Memory B cell (primary cell): ENCODE results near the gene ERG.

Source experiments
- ATAC-seq: fragments of 150-1000 bp; cut with Tn5 transposase; 2 replicates; pipeline ENCODE4 v1.10.0; 2021; ENCODE audit warnings: low read depth, mild to moderate bottlenecking, moderate library complexity
- DNase-seq, 2 donors: peaks; one replicate each; pipeline ENCODE4 v3.0.0; 2022; ENCODE audit warnings: low spot score in 2 of 2
- H3K27ac Mint-ChIP-seq: one replicate; pipeline ENCODE4 v1.8.0; 2022; ENCODE audit warnings: mild to moderate bottlenecking, moderate library complexity, mixed read lengths
- H3K27me3 Mint-ChIP-seq: one replicate; pipeline ENCODE4 v1.8.0; 2022; ENCODE audit warnings: mixed read lengths
- H3K36me3 Mint-ChIP-seq: one replicate; pipeline ENCODE4 v1.8.0; 2022; ENCODE audit warnings: mild to moderate bottlenecking, mixed read lengths
- H3K4me1 Mint-ChIP-seq: one replicate; pipeline ENCODE4 v1.8.0; 2022; ENCODE audit warnings: mixed read lengths
- H3K4me3 Mint-ChIP-seq: one replicate; pipeline ENCODE4 v1.8.0; 2022; ENCODE audit warnings: mild to moderate bottlenecking, moderate library complexity, mixed read lengths
- H3K9me3 Mint-ChIP-seq: one replicate; pipeline ENCODE4 v1.8.0; 2022; ENCODE audit warnings: mixed read lengths

The ERG gene

DNA sequence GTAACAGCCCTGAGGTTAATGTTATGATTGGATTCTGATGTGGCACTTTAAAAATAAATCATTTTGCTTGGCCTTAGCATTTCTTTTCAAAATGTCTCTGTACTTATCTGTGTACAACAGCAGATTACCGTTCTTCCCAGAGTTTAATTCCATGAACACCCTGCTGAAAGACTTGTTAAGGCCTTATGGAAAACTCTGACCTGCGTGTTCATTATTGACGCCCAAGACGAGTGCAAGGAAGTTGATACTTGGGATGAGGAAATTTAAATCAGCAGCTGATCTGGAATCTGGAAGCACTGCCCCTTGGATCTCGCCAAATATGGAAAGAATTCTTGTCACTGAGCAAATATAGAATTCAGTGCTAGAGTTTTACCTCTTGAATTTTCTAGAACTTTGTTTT, 6.7 kb downstream of the ERG start:
- Mint-ChIP-seq H3K27me3 (peaks cover 8% of the 10 kb centered on the region), H3K9me3 (no peaks in the 10 kb centered on the region), H3K27ac (no peak overlapping the region), H3K4me1 (no peaks in the 10 kb centered on the region), H3K36me3 (no peaks in the 10 kb centered on the region), H3K4me3 (no peak overlapping the region)
- ATAC-seq (no peak), DNase-seq (no peak)

DNA sequence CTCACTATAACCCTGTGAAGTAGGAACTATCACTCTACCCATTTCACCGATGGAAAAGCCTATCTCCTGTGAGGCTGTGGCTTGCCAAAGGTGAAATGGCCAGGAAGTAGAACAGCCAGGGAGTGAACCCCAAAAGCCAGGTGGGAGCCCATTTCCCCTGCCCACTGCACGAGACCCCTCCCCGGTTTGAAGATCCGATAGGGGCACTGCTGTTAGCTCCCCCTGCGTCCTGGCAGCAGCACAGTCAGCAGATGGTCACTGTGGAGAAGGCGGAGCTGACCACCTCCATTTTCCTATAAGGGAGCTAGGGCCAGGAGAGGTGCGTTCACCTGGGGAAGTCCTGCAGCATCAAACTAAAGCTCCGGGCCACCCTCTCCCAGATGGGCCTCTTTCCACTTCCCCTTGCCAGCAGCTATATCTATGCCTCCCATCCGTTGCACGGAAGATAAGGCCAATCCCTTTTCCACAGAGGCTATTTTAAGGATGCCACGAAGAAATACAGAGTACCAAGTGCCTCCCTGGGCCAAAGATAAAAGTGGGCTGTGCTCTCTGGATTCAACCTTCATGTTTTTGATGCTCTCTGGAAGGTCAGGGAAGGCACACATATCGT, 7.8 kb downstream of the ERG start:
- Mint-ChIP-seq H3K9me3 (no peaks in the 10 kb centered on the region), H3K4me1 (no peaks in the 10 kb centered on the region), H3K36me3 (no peaks in the 10 kb centered on the region), H3K4me3 (no peak overlapping the region), H3K27ac (no peak overlapping the region), H3K27me3 (peaks cover 8% of the 10 kb centered on the region)
- ATAC-seq (no peak), DNase-seq (no peak)

DNA sequence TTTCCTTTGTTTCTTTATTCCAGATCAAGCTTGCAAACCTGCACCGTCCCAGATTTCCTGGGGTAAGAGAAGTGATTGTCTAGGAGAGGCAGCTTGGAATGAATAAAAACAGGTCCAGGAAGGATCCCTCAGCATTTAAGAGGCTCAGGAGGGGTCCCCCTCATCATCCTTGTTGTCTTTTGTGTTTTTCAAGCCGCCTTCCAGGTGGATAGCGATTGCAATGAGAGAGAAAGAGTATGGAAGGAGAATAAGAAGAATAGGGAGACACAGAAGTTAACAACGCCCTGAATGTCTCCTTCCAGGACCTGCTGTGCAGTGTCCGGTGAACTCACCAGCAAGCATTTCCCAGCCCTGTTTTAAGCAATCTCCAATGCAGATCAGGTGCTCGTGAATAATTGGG, 8.5 kb downstream of the ERG start:
- H3K4me3 Mint-ChIP-seq, result no peak overlapping the region
- no peaks in the 10 kb centered on the region for H3K4me1 Mint-ChIP-seq
- no peak overlapping the region for H3K27ac Mint-ChIP-seq
- DNase-seq, result no peak
- no peaks in the 10 kb centered on the region for H3K36me3 Mint-ChIP-seq
- no peak for ATAC-seq
- H3K27me3 Mint-ChIP-seq, result peaks cover 7% of the 10 kb centered on the region
- no peaks in the 10 kb centered on the region for H3K9me3 Mint-ChIP-seq

DNA sequence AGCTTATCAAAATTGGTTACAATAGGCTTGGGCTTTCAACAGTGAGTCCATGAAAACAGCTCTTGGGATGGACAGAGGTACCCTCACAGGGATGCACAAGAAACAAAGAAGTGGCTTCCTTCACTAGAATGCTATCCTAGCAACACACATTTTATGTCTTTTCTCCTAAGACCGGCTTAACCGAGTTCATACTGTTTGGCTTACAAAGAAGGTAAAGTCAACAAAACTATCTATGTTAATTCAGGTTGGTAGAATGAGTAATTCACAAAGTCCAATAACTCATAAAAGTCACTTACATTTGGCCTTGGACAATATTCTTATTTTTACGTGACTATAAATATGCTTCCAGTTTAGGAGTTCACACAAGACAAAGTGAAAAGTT, 9.0 kb downstream of the ERG start:
- no peak for ATAC-seq
- peaks cover 7% of the 10 kb centered on the region for H3K27me3 Mint-ChIP-seq

DNA sequence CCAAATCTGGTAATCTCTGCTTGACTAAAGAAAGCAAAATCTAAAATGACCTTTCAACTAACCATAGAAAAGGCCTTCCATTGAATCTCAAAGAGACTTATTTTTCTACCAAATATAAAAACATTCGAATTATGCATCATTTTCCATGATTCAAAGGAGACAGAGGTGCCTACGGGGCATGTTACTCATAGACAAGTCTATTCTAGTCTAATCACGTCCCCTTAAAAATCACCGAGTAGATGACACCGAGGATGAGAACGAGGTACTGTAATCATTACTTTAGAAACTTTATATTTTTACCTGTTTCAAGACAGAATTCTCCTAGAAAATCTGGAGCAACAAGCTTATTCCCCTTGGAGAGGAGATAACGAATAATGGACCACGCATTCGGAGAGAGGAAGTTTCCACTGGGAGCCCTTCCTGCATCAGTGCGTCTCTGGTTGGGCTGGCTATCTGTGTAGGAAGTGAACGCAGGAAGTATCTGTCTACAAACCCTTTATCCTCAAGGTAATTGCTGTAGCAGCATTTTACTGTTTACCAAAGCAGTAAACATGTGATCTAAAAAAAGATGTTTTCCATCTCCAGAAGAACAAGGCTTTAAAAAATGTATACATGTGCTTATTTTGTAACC, 9.5 kb downstream of the ERG start:
- Mint-ChIP-seq H3K9me3 (no peaks in the 10 kb centered on the region), H3K27ac (no peak overlapping the region), H3K4me1 (no peaks in the 10 kb centered on the region), H3K4me3 (no peak overlapping the region), H3K27me3 (peaks cover 5% of the 10 kb centered on the region), H3K36me3 (no peaks in the 10 kb centered on the region)
- ATAC-seq (no peak), DNase-seq (no peak)

More for the DNA sequence above, 9.0 kb downstream of the ERG start:
- Mint-ChIP-seq H3K36me3 (no peaks in the 10 kb centered on the region), H3K4me3 (no peak overlapping the region), H3K9me3 (no peaks in the 10 kb centered on the region), H3K27ac (no peak overlapping the region), H3K4me1 (no peaks in the 10 kb centered on the region)
- no peak for DNase-seq

DNA sequence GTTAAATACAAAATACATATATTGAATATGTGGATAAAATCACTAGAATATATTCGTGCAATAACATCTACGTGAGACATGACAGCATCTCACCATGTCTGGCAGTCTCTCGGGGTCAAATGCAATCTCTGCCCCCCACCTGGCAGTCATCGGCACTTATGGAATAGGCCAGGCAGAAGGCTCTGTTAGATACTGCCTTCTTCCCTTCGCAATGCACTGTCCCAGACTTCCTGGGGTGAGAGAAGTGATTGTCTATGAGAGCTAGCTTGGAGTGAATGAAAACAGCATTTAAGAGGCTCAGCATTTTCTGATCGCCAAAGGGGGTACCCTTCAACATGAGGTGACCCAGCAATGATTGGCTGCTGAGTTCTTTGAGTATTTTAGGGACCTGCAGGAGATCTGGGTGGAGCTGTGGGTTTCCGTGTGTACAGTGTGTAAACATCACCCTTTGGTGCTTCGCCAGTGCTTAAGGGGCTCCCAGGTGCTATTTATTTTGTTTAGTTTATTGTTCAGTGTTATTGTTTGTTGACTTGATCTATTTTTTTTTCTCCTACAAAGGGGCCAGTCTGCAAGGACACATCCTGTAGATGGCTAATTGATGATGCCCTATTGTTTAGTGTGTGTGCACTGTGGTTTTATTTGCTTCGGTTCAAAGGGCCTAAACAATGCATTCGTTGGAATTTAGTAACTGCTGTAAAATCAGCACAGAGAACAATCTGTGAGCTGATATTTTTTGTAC, 10.2 kb downstream of the ERG start:
- no peaks in the 10 kb centered on the region for H3K4me1 Mint-ChIP-seq
- ATAC-seq, result no peak
- H3K36me3 Mint-ChIP-seq, result no peaks in the 10 kb centered on the region
- H3K9me3 Mint-ChIP-seq, result no peaks in the 10 kb centered on the region
- H3K4me3 Mint-ChIP-seq, result no peak overlapping the region
- DNase-seq, result no peak
- H3K27me3 Mint-ChIP-seq, result peaks cover 3% of the 10 kb centered on the region
- no peak overlapping the region for H3K27ac Mint-ChIP-seq

DNA sequence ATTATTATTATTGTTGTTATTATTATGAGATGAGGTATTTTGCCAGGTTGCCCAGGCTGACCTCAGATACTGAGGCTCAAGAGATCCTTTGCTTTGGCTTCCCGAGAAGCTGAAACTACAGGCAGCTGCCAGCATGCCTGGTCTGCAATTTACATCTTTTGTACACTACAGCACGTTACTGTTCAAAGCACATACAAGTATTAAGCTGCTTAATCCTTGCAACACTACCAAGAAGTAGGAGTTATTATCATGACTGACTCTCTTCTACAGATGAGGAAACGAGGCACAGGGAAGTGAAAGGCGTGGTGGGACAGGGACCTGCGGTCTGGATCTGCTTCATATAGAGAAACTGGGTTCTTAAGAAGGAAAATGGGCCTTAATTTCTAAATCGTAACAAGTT, 11.6 kb downstream of the ERG start:
- Mint-ChIP-seq H3K4me3 (no peak overlapping the region), H3K9me3 (no peaks in the 10 kb centered on the region), H3K27me3 (peaks cover 3% of the 10 kb centered on the region), H3K4me1 (no peaks in the 10 kb centered on the region), H3K36me3 (no peaks in the 10 kb centered on the region), H3K27ac (no peak overlapping the region)
- ATAC-seq (no peak), DNase-seq (no peak)

DNA sequence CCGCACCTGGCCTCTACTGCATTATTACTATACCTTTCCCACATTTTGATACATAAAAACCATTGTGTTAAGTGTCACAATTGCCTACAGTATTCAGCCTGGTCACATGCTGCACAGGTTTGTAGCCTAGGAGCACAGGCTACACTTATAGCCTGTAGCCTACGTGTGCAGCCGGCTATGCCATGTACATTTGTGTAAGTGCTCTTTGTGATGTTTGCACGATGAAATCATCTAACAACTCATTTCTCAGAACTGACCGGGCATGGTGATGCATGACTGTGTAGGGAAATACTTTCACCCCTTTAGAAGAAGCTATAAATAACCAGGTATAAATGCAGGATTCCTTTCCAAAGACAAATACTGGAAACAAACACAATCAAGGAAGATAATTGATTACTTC, 12.1 kb downstream of the ERG start:
- H3K27me3 Mint-ChIP-seq, result peaks cover 3% of the 10 kb centered on the region

DNA sequence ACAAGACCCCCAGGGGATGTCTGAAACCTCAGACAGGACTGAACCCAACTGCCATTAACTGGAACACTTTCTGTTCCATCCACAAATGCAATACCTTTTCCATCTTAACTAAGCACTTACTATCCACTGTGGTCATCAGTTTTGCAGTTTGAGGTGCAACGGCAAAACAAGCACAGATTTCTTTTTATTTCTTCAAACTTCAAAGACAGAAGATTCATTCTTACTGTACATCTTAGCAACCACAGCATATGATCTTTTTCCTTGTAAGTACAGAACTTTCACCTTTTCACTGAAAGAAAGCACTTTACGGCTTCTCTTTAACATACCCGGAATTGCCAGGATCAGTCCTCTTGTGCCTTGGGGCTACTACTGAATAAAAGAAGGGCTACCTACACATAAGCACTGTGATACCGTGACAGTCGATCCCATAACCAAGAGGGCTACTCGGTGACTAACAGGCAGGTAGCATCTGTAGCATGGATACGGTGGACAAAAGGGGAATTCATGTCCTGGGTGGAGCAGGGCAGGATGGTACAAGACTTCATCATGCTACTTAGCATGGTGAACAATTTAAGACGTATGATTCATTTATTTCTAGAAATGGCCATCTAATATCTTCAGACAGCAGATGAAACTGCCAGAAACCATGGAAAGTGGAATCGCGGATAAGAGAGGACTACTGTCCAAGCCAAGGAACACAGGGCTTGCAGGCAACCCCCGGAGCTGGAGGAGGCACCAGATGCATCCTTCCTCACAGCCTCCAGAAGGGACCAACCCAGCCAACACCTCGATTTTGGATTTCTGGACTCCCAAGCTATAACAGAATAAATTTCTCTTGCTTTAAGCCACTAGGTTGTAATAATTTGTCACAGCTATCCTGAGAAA, 18.4 kb downstream of the ERG start:
- ATAC-seq (no peak), DNase-seq (no peak)
- Mint-ChIP-seq H3K27me3 (peaks cover 16% of the 10 kb centered on the region), H3K9me3 (no peaks in the 10 kb centered on the region), H3K4me3 (no peak overlapping the region), H3K36me3 (no peaks in the 10 kb centered on the region), H3K27ac (no peak overlapping the region), H3K4me1 (no peaks in the 10 kb centered on the region)

More for the DNA sequence above, 12.1 kb downstream of the ERG start:
- Mint-ChIP-seq H3K9me3 (no peaks in the 10 kb centered on the region), H3K4me1 (no peaks in the 10 kb centered on the region), H3K27ac (no peak overlapping the region), H3K4me3 (no peak overlapping the region), H3K36me3 (no peaks in the 10 kb centered on the region)
- no peak for DNase-seq
- ATAC-seq, result no peak

DNA sequence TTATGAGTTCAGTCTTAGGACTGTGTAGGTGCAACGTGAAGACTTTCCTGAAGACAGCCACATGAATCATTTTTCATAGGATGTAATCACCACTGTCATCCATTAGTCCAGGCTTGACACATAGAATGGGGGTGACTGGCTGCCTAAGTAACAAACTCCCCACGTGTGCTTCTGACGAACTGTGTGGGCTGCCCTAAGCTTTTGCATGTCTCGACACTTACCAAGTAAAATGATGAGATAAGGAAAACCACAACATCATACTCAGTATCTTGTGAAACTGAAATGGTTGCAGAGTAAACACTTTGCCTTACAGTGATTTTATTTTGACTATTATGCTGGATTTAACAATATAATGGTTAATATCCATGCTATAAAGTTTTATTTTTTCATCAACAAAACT, 19.5 kb downstream of the ERG start:
- Mint-ChIP-seq H3K36me3 (no peaks in the 10 kb centered on the region), H3K27ac (no peak overlapping the region), H3K4me3 (no peak overlapping the region), H3K4me1 (no peaks in the 10 kb centered on the region), H3K9me3 (no peaks in the 10 kb centered on the region), H3K27me3 (peaks cover 17% of the 10 kb centered on the region)
- DNase-seq (no peak), ATAC-seq (no peak)

DNA sequence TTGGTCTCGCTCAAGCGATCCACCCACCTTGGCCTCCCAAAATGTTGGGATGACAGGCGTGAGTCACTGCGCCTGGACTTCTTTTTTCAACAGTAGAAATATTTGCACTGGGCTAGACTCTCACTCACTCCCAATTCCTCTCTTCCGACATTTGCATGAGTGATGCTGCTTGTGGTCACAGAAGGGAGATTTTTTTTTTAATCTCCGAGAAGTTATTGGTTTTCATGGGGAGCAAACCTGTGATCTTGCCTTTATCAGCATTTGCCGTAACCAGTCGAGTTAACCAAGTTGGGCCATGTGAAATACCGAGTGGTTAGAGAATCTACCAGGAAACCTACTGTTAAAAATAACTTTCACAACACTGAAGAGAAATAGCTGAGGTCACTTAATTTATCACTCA, 21.1 kb downstream of the ERG start:
- peaks cover 17% of the 10 kb centered on the region for H3K27me3 Mint-ChIP-seq
- ATAC-seq, result no peak
- H3K4me1 Mint-ChIP-seq, result no peaks in the 10 kb centered on the region

DNA sequence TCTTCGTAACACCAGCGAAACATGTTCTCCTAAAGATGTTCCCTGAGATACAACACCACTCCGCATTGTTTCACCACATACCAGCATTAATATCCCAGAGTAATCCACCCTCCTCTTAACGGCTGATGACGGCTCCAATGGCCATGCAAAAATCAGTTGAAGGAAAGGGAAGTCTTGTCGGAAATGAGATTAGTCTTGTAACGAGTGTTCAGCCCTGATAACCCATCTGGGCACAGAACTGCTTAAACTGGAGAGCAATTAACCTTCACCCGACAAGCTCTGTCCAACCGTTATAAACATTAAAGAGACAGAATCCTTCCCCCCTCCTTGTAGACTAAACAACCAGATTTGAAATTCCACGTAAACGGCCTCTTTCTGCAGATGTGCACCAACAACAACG, 21.9 kb downstream of the ERG start:
- H3K4me1 Mint-ChIP-seq, result no peaks in the 10 kb centered on the region
- H3K27me3 Mint-ChIP-seq, result peaks cover 16% of the 10 kb centered on the region
- H3K4me3 Mint-ChIP-seq, result no peak overlapping the region
- ATAC-seq (no peak), DNase-seq (no peak)
- no peaks in the 10 kb centered on the region for H3K36me3 Mint-ChIP-seq
- no peaks in the 10 kb centered on the region for H3K9me3 Mint-ChIP-seq
- no peak overlapping the region for H3K27ac Mint-ChIP-seq

More for the DNA sequence above, 21.1 kb downstream of the ERG start:
- H3K27ac Mint-ChIP-seq, result no peak overlapping the region
- H3K9me3 Mint-ChIP-seq, result no peaks in the 10 kb centered on the region
- no peaks in the 10 kb centered on the region for H3K36me3 Mint-ChIP-seq
- no peak for DNase-seq
- no peak overlapping the region for H3K4me3 Mint-ChIP-seq

DNA sequence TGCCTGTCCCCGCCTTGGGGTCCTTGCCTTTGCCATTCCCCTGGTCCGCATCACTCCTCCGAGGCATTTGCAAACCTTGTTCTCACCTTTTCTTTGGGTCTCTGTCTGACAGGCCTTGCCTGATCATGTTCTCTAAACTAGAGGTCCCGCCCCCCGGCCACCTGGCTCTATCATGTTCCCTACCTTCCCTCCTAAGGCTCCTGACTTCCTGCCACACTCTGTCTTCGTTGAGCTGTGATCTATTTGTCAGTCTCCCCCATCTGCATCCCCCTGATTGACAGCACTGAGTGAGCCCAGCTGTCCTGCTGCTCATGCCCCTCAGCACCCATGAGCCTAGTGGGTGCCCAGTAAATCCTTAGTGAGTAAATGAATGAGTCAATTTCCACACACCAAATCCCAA, 22.8 kb downstream of the ERG start:
- Mint-ChIP-seq H3K9me3 (no peaks in the 10 kb centered on the region), H3K27ac (no peak overlapping the region), H3K4me1 (no peaks in the 10 kb centered on the region), H3K36me3 (no peaks in the 10 kb centered on the region), H3K4me3 (no peak overlapping the region), H3K27me3 (peaks cover 17% of the 10 kb centered on the region)
- DNase-seq (no peak), ATAC-seq (no peak)

DNA sequence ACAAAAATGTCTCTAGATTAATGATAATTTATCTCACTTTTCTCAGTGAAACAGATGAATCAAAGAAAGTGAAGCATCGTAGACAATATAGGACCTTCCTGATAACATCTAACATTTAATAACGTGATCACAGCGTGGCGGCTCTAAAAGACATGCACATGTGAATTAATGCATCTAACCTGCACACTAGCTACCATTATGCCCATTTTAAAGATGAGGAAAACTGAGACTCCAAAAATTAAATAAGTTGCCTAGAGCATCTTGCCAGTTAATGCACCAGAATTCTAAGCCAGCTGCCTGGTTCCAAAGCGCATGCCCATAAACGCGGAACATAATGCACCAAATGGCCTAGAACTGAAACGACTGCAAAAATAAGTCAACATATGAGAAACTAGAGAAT, 23.5 kb downstream of the ERG start:
- no peaks in the 10 kb centered on the region for H3K9me3 Mint-ChIP-seq
- H3K4me1 Mint-ChIP-seq, result no peaks in the 10 kb centered on the region
- no peak overlapping the region for H3K4me3 Mint-ChIP-seq
- no peak for ATAC-seq
- peaks cover 17% of the 10 kb centered on the region for H3K27me3 Mint-ChIP-seq
- no peaks in the 10 kb centered on the region for H3K36me3 Mint-ChIP-seq
- no peak for DNase-seq
- H3K27ac Mint-ChIP-seq, result no peak overlapping the region
